ENCODE data around the gene SMARCA2.

The SMARCA2 gene

DNA sequence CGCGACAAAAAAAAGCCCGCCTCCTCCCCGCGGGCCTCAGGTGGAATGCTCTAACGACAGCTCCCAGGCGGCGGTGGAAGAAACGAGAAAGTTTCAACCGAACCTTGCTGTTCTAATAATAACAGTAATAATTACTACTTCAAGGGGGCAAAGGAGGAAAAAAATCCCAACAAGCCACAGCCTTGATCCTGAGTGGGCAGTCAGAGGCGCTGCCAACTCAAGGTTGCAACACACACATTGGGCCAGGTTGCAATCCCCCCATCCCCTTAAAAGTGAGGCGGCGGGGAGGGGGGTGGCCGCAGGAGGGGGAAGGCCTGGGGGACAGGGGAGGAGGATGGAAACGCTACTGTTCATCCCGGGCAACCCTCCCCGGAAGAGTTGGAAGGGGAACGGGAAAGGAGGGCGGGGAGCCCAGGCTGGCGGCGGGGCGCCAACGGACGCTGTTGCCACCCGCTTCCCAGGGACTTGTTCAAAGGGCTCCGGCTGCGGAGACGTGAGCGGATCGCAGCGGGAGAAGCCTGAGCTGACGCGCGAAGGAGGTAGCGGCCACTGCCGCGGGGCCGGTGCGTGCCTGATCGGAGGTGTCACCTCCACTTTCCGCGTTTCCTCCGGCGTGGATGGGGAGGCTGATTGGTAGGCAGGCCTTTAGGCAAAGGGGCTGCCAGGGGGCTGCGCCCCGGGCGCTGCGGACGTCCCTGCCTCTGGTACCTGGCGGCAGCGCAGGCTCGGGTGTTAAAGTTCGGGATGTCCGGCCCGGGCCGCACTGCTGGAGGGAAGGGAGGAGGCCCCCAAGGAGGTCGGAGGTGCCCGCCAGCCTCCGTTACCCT, 647 bp downstream of the SMARCA2 start:
- peak; percentile 28 for DNase-seq (ENCODE audit: low read depth)

DNA sequence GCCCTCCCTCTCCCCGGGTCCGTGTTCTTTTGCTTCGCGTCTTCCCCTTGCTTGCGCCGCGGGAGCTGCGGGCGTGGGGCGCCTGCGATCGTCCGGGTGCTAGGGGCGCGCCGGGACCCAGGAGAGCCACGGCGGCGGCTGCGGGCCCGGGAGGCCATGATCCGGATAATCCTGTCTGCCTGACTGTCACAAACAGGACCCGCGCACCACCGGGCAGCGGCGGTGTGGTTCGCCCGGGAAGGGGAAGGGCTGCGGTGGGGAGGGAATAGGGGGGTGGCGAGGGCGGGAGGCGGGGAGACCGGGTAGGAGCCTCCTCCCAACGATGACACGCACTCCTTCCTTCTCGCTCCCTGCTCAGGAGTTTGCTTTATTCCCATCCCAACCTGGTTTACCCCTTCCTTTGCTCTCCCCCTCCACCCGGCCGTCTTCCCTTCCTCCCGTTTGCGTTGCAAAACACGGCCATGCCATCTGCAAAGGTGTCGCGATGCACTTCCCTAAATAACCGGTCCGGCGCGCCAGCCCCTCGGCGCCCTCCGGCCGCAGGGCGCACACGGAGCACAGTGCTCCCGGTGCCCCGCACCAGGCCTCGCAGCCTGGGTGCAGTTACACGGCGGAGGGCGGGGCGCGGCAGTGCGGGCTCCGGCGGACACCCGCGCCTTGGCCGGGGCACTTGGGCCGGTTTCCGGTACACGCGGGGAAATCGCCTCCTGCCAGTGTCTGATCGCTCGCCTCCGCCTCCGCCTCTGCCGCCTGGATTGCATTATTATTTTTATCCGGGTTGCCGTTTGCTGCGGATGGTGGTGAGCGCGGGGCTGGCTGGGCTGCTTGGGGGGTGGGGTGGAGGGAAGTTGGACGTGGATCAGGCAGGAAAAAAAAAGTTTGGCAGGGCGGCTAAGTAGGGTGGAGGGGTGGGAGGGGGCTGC, 1.5 kb downstream of the SMARCA2 start:
- peak; percentile 30 for DNase-seq (ENCODE audit: low read depth)

DNA sequence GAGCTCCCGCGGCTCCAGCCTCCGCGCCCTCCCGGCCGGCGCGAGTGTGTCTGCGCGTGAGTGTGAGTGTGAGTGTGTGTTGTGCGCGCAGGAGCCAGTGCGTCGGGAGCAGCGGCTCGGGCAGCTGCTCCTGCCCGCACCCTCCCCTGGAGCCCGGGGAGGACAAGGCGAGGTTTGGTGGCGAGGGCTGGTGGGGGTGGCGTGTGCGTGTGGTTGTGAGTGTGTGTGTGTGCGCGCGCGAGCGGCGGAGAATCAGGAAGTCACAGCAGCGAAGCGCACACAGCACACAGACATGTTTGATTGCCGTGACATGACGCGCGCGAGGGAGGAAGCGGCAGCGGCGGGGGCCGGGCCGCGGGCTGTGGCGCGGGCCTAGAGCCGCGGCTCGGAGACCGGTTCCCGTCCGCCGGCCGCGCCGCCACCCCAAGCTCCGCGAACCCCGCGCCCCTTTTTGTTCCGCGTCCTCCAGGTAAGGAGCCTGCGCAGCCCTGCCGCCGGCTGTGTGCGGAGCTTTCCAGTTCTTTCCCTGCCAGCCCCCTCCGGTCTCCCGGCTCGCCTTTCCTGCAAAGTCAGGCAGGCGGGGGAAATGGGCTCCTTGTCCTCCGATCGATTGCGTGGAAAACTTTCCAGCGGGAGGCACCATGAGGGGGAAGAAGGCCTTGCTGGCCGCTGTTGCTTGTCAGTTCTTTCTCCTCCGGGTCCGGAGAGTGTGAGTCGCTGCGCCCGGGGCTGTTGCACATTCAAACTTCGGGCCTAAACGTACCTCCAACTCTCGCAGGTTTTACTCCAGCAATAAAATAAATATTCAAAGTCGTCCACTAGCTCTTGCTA, 2.4 kb downstream of the SMARCA2 start:
- peak; percentile 66 for DNase-seq (ENCODE audit: low read depth)

DNA sequence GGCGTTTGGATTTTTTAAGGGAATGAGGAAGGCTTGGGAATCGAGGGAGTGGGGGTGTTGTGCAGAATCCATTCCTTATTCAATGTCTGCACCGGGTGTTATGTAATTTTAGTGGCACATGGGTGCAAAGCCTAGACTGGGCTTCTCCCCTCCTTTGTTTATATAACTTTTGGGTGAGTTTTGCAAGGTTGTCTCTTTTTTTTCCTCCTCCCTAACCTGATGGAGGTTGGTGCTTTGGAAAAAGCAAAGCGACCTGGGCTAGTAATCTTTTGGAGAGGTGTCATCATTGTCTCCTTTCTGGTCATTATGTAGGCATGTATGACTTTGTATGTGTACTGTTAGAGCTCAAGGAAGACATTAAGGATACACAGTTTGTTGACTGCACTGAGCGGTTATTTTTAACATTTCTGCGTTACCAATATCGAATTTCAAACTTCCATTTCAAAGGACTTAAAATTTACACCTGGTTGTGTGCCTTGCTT, 3.1 kb downstream of the SMARCA2 start:
- DNase-seq (ENCODE audit: low read depth): no peak

DNA sequence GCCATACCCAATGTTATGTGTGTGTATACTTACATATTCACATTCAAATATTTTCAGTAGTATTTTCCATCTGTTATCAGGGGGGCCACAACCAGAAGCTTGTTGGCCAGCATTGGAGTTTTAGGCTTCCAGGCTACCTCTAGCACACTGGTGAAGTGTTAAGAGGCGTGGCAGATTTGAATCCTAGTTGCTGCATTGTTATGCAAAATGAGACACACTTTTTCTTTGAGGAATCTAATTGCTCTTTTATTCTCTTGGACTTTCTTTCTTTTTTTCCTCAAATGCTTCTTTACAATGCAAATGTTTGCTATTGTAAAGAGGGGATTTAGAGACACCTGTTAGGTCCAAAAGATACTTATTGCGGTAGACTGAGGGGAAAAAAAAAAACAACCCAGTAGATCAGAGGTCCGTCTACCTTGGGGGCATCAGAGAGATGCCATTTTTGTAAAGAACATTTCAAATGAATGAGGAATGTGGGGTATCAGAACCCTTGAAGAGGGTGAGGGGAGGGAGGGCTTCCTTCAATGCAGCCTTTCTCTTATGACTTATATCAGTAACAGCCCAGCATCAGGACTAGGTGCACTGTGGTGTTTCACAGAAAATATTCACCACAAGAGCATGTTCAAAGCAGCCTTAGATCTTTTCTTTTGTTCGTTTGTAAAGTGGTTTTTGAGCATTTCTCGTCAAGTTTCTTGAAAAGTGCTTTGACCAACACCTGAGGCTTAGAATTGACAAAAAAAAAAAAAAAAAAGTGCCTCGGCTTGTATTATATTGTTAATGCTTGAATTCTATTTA, 3.8 kb downstream of the SMARCA2 start:
- DNase-seq (ENCODE audit: low read depth): no peak

DNA sequence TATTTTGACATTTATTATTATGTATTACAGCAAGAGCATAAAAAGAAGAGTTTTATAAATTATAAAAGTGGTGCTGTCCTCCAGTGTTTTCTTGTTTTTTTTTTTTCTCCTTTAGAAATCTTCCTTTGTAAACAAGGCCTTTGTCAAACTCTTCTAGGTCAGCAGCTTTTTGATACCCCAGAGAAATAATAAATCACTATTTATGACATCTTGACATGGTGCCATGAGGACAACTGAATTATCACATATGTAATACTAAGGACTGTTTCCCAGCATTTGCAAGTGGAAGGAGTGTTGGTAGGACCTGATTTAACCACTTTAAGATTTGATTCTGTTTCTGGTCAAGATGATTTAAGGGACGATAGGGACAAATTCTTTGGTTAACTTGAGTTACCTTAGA, 4.6 kb downstream of the SMARCA2 start:
- DNase-seq (ENCODE audit: low read depth): no peak

DNA sequence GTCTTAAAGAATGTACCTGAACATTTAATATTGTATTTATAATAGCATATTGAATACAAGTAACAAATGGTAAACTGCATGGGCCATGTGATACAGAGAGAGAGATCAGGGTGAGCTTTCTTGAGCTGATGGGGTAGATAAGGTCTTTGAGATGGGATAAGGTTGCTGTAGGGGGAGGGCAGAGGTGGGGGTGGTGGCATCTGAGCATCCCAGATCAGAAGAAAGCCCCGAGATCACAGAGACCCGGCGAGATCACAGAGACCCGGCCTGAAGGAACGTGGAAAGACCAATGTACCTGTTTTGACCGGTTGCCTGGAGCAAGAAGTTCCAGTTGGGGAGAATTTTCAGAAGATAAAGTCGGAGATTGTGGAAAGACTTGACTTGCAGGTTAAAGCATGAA, 6.6 kb downstream of the SMARCA2 start:
- no peak for DNase-seq (ENCODE audit: low read depth)

DNA sequence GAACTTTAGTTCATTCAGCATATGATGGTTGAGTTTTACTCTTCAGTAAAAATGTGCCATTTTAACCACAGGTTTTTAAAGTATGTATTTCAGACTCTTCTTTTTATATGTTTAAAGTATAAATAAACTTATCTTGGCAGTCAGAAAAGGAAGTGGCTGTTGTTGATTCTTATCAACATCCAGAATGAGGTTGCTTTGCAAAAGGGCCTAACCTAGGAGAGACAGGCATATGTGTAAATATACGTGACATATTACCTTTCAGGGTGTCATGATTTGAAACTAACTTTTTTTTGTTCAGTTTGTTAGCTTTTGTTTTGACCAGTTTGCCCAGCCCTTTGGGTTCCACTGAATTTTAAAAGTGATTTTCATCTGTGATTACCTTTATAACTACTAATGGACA, 7.4 kb downstream of the SMARCA2 start:
- no peak for DNase-seq (ENCODE audit: low read depth)

DNA sequence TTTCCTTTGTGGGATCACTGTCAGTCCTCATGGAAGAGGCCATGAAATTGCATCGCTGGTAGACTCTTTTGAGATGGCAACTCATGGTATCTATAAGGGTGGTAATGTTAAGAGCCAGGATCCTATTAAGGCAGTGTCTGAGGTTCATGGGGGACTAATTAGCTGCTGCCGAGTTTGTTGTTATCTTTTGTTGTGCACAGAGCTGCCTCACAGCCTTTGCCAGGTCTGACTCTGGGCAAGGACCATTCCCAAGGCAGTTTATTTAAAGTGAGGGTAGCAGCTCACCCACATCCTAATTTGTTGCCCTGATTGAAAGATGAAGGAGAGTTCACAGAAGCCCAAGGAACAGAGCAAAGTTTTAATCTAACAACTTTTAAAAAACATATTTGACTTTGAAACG, 7.9 kb downstream of the SMARCA2 start:
- no peak for DNase-seq (ENCODE audit: low read depth)

DNA sequence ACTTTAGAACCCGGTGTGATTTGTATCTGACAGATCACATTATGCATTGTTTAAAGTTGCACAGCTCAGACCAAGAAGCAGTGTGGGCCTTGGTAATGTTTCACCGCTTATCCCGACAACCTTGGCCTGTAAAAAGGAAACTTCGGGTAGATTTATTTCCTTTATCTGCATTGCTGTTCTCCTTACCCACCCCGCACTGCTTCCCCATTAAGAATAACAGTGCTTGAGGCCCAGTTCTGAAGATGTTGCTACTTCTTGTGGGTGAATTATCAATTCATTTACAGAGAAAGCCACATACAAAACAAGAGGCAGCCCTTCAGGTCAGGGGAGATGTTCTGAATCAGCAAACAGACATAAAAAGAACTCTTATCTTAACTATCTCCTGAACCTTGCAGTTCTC, 8.4 kb downstream of the SMARCA2 start:
- no peak for DNase-seq (ENCODE audit: low read depth)

DNA sequence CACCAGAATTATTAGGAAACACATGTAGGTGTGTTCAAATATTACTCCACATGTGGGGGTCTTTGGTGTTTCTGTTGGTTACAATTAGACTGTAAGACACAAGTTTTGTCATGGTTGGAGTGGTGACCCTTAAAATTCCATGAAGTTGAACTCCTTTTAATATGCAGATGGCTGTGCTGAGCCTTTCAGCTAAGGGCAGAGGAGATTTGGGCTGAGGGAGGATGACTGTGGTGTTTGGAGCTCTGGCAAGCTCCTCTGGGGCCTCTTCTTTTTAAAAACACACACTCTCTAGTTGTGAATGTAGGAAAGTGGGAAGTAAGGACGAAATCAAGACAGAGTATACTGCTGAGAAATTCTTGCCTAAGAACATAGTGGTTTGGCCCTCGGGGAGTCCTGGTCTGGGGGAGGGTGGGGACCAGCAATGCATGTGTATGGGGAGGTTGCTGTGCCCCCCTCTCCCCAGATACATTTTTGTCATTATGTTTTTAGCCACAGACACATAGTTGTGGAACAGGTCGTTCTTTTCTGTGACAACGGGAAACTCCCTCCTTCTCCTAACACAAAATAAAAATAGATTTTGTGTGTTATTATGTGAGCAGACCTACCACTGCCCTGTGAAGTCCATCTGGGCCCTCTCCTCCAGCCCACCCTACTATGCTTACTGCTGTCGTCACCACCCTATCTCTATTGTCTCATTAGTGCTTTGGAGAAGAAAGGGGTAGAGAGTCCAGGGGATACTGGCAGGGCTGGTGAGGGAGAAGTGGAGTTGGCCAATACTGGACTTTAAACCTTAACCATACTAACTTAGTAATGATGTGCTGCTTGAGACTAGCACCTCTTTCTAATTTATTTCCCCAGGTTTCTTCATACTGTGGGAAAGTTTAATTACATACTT, 10.0 kb downstream of the SMARCA2 start:
- DNase-seq (ENCODE audit: low read depth): no peak

DNA sequence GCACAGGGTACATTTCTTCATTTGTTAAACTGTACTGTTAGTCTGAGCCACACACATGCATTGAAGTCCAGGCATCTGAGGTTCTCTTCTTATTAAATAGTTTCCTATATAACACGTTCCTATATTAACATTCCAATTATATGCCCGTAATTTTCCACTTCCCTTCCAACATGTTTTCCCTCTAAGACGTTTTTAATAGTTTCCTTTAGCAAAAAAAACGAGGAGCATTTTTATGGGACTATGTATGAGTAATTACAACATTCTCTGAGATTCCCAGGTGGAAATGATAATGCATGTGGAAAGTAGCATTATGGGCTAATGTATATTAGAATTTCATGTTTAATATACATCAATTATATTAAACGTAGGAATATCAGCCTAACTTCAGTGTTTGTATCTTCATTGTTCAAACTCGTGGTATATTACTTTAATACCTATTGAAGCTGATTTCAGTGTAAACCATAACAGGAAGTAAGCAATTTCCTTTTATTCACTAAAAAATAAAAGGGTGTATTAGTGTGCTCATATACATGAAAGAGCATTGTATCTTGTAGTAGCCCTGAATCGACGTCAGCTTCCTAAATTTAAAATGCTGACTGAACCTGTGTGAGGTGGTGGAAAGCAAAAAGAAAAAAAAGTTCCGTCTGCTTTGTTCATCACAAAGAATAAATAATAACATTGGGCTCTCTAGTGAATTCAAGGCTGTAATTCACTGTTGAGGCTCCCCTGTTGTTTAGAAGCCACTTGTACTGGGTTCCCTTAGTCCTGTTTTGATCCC, 11.3 kb downstream of the SMARCA2 start:
- DNase-seq (ENCODE audit: low read depth): no peak

DNA sequence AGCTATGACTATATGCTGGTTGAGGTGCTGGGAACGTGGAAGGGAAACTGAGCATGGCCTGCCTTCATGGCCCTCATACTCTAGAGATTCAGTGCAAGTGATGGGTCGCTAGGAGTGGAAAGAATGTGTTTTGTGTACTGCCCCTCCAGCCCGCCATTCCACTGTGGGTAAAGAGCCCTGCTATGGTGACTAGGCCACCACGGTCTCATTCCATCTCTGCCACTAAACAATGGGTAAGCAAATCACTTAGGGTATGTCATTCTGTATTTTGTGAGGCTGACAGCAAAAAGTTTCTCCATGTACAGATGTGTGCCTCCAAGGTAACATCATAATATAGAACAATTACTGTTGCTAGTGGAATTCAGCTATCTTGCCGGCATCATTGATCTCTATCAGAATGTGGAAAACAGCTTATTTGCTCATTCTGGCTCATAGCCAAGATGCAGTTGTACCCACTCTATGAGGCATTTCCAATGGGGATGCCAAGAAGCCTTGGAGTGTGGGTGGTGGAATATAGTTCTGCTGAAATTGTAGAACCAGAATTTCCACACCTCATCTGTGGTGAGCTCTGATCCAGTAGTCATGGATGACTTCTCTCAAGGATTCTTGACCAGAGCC, 12.5 kb downstream of the SMARCA2 start:
- DNase-seq (ENCODE audit: low read depth): no peak

DNA sequence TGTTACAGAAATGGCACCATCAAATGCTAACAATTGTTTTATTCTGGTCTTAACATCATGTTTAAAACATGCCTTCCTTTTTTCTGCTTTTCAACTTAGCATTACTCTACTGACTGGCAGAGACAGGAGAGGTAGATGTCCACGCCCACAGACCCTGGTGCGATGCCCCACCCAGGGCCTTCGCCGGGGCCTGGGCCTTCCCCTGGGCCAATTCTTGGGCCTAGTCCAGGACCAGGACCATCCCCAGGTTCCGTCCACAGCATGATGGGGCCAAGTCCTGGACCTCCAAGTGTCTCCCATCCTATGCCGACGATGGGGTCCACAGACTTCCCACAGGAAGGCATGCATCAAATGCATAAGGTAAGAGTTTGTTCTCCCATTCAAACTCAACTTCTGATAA, 13.7 kb downstream of the SMARCA2 start:
- no peak for DNase-seq (ENCODE audit: low read depth)

DNA sequence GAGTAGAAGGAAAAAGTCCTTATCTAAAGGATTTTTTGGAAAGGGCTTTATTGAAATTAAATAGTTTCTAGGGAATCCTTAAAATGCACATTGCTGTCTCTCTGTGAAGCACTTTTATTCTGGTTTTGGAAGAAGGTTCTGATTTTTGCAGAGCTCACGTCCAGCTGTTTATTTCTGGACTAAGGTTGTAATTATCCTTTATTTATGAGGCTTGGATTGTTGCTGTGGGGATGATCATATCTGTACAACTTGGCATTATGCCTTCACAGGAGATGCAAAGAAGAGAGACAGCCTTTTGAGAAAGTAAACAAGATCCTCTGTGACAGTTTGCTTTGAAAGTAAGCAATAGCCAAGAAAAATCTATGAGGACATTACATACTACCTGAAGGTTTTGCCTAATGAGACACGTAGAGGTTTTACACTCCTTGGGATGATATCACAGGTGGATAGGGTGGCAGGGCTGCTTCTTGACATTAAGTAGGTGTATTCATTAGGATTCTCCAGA, 14.6 kb downstream of the SMARCA2 start:
- no peak for DNase-seq (ENCODE audit: low read depth)

DNA sequence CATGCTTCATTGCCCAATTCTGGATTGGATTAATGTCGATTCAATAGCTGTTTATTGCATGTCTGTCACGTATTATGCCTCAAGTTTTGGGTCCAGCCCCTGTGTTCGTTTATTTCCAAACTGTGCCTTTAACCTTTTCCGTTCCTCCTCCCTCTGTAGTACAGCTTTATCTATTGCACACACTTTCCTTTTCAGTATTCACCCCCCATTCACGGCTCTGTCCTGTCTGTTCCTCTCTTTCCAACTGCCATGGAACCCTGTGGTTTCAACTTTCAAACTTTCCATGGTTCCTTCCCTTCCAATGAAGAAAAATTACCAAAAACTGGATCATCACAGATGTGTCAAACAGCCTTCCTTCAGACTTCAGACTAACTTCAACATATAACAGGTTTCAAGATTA, 17.1 kb downstream of the SMARCA2 start:
- DNase-seq (ENCODE audit: low read depth): no peak

DNA sequence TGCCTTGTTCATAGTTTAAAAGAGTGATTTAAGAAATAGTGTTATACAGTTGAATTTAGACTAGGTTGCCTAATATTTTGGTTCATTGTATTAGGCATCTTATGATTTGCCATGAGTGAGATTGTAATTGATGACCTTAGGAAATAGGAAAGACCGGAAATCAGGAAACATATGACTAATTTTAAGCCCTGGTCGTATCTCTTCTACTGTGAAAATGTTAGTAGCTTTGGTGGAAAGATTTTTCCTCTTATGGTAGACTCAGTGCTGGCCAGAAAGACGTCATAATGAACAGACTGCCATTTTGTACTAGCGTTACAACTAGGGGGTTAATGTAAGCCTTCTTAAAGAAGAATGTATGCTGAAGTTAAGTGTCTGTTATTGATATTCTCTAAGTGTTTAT, 21.7 kb downstream of the SMARCA2 start:
- DNase-seq (ENCODE audit: low read depth): no peak

DNA sequence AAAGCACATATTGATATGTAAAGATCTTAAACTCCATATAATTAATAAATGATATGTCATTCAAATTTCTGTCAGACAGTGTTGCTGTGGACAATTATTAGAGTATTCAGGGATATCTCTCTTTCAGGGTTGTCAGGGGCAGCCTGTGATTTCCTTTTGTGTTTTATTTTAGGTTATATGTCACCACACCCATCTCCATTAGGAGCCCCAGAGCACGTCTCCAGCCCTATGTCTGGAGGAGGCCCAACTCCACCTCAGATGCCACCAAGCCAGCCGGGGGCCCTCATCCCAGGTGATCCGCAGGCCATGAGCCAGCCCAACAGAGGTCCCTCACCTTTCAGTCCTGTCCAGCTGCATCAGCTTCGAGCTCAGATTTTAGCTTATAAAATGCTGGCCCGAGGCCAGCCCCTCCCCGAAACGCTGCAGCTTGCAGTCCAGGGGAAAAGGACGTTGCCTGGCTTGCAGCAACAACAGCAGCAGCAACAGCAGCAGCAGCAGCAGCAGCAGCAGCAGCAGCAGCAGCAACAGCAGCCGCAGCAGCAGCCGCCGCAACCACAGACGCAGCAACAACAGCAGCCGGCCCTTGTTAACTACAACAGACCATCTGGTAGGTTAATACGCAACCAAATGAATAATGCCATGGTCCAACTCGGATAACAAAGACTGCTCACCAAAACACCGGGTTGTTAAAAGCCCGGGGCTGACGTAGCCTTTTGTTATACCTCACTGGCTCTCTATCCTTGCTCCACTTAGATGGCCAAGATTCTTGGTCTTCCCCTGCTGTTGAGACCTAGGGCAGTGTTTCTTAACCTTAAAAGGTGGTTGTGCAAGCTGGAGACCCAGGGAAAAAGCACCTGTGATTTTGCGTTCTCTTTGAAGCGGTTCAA, 24.4 kb downstream of the SMARCA2 start:
- no peak for DNase-seq (ENCODE audit: low read depth)

Data from stimulated activated CD8-positive, alpha-beta memory T cell treated with anti-CD3 and anti-CD28 coated beads, Interleukin-12 subunit alpha, Interleukin-12 subunit beta, amount 100 ng/mL, for 4 hours (primary cell).